IMR-90 (cell line): ENCODE results near the gene ASCL3. TPM values are rescaled to one million over a fixed set of nuclear protein-coding genes. Genes with fewer than 3 reads are reported as not detected.

Experiments
- ATAC-seq: fragments of 200-7000 bp; cut with Tn5 transposase; 2 replicates; pipeline ENCODE4 v1.9.1; 2020; ENCODE audit warnings: low read depth, mild to moderate bottlenecking, moderate library complexity
- BruUV-seq: library from RNA; stranded (reverse); fragments of 400-500 nt; replicated peaks from 2 replicates; lab custom pipeline; 2021; lab: Mats Ljungman, UMichigan
- CTCF ChIA-PET: fragments of 300-600 bp; formaldehyde crosslinking; extraction: SDS; loops from one replicate; lab custom pipeline; 2021; ENCODE audit warnings: antibody characterized with exemption; lab: Yijun Ruan, JAX
- POLR2A ChIA-PET: fragments of 300-600 bp; sonication (Branson Sonifier 250); formaldehyde crosslinking; loops from one replicate; lab custom pipeline; 2022; ENCODE audit warnings: antibody characterized with exemption; ENCODE audit not compliant: unreplicated experiment; lab: Charles Lee
- DNase-seq: peaks from one replicate; pipeline ENCODE4 v3.0.0; 2013
- H2AFZ ChIP-seq: replicated peaks from 2 replicates; pipeline ENCODE3; 2013; ENCODE audit warnings: low read length, mild to moderate bottlenecking; ENCODE audit not compliant: poor library complexity
- H2AK5ac ChIP-seq: 2 replicates; pipeline ENCODE4 v1.6.1; 2013; ENCODE audit warnings: low read depth, low read length, inconsistent platforms
- H2AK9ac ChIP-seq: replicated peaks from 2 replicates; pipeline ENCODE3; 2013; ENCODE audit warnings: mild to moderate bottlenecking, low read depth, low read length, moderate library complexity; ENCODE audit not compliant: poor library complexity
- H2BK120ac ChIP-seq: 2 replicates; pipeline ENCODE4 v1.6.1; 2013; ENCODE audit warnings: low read depth, low read length, inconsistent platforms
- H2BK15ac ChIP-seq: 3 replicates; pipeline ENCODE4 v1.6.1; 2013; ENCODE audit warnings: low read depth, low read length, inconsistent platforms
- H2BK20ac ChIP-seq: 2 replicates; pipeline ENCODE4 v1.6.1; 2013; ENCODE audit warnings: low read depth, mild to moderate bottlenecking, inconsistent platforms, low read length, moderate library complexity
- H2BK5ac ChIP-seq: 2 replicates; pipeline ENCODE4 v1.6.1; 2013; ENCODE audit warnings: mild to moderate bottlenecking, low read depth, low read length, inconsistent platforms; ENCODE audit not compliant: poor library complexity, severe bottlenecking
- H3K14ac ChIP-seq: replicated peaks from 2 replicates; pipeline ENCODE4 v1.6.1; 2013; ENCODE audit warnings: low read depth, low read length, inconsistent platforms
- H3K18ac ChIP-seq: 2 replicates; pipeline ENCODE4 v1.6.1; 2013; ENCODE audit warnings: low read depth, low read length, control low read depth
- H3K23ac ChIP-seq: 2 replicates; pipeline ENCODE4 v1.6.1; 2013; ENCODE audit warnings: low read depth, low read length, inconsistent platforms
- H3K27ac ChIP-seq: 2 replicates; pipeline ENCODE4 v1.5.1; 2013; ENCODE audit warnings: mild to moderate bottlenecking, control low read depth, low read length; ENCODE audit not compliant: insufficient read depth
- H3K27me3 ChIP-seq: 2 replicates; pipeline ENCODE4 v1.6.1; 2013; ENCODE audit warnings: low read length; ENCODE audit not compliant: control insufficient read depth, insufficient read depth
- H3K36me3 ChIP-seq: 2 replicates; pipeline ENCODE4 v1.6.1; 2013; ENCODE audit warnings: low read length, mixed read lengths; ENCODE audit not compliant: control insufficient read depth, insufficient read depth
- H3K4ac ChIP-seq: 2 replicates; pipeline ENCODE4 v1.6.1; 2013; ENCODE audit warnings: low read depth, low read length, inconsistent platforms
- H3K4me1 ChIP-seq: 2 replicates; pipeline ENCODE4 v1.6.1; 2013; ENCODE audit warnings: low read length, mixed read lengths; ENCODE audit not compliant: control insufficient read depth, insufficient read depth
- H3K4me2 ChIP-seq: 2 replicates; pipeline ENCODE4 v1.6.1; 2013; ENCODE audit warnings: low read depth, mild to moderate bottlenecking, control low read depth, low read length, moderate library complexity
- H3K4me3 ChIP-seq: 2 replicates; pipeline ENCODE4 v1.5.1; 2013; ENCODE audit warnings: low read depth, mild to moderate bottlenecking, control low read depth, low read length, moderate library complexity; ENCODE audit not compliant: insufficient read depth
- H3K56ac ChIP-seq: 2 replicates; pipeline ENCODE4 v1.6.1; 2013; ENCODE audit warnings: low read length, inconsistent platforms; ENCODE audit not compliant: insufficient read depth; ENCODE audit errors: extremely low read depth
- H3K79me1 ChIP-seq, 2 experiments: 2 replicates each; pipeline ENCODE4 v1.6.1; 2013; ENCODE audit warnings: low read length in 2 of 2, inconsistent platforms in 1 of 2, low read depth in 1 of 2
- H3K9ac ChIP-seq: 2 replicates; pipeline ENCODE4 v1.6.1; 2013; ENCODE audit warnings: low read depth, low read length, control low read depth
- H3K9me1 ChIP-seq: 2 replicates; pipeline ENCODE4 v1.6.1; 2013; ENCODE audit warnings: low read length, inconsistent platforms; ENCODE audit not compliant: insufficient read depth
- H3K9me3 ChIP-seq: 2 replicates; pipeline ENCODE4 v1.6.1; 2013; ENCODE audit warnings: low read length; ENCODE audit not compliant: control insufficient read depth, insufficient read depth
- H4K20me1 ChIP-seq: 2 replicates; pipeline ENCODE4 v1.6.1; 2013; ENCODE audit warnings: low read length, inconsistent platforms; ENCODE audit not compliant: insufficient read depth
- H4K5ac ChIP-seq: 2 replicates; pipeline ENCODE4 v1.6.1; 2013; ENCODE audit warnings: mild to moderate bottlenecking, low read depth, low read length, control low read depth
- H4K8ac ChIP-seq, 2 experiments: 2 replicates each; pipeline ENCODE4 v1.6.1; 2013; ENCODE audit warnings: low read depth in 2 of 2, low read length in 2 of 2, control low read depth in 1 of 2, inconsistent platforms in 1 of 2
- H4K91ac ChIP-seq: 2 replicates; pipeline ENCODE4 v1.6.1; 2013; ENCODE audit warnings: low read depth, low read length, inconsistent platforms; ENCODE audit not compliant: insufficient read depth
- CEBPB ChIP-seq: IDR thresholded peaks from 2 replicates; pipeline ENCODE4 v1.6.1; 2012; ENCODE audit warnings: low read depth, low read length, improper control_type of control experiment
- CHD1 ChIP-seq: IDR thresholded peaks from 2 replicates; pipeline ENCODE4 v1.6.1; 2012; ENCODE audit warnings: low read depth, low read length, improper control_type of control experiment
- CTCF ChIP-seq: conservative IDR thresholded peaks from 2 replicates; pipeline ENCODE4 v1.5.1; 2012; ENCODE audit warnings: mild to moderate bottlenecking, low read depth, low read length, improper control_type of control experiment
- FOS ChIP-seq: fragments of 150-350 bp; IDR thresholded peaks from 2 replicates; pipeline ENCODE4 v1.6.1; 2016; ENCODE audit warnings: low read depth, low read length
- MAFK ChIP-seq: IDR thresholded peaks from 2 replicates; pipeline ENCODE4 v1.6.1; 2012; ENCODE audit warnings: low read depth, low read length, improper control_type of control experiment
- MAZ ChIP-seq: IDR thresholded peaks from 2 replicates; pipeline ENCODE4 v1.6.1; 2012; ENCODE audit warnings: low read depth, mild to moderate bottlenecking, low read length, improper control_type of control experiment, moderate library complexity, borderline replicate concordance
- MXI1 ChIP-seq: IDR thresholded peaks from 2 replicates; pipeline ENCODE4 v1.6.1; 2012; ENCODE audit warnings: low read depth, mild to moderate bottlenecking, low read length, moderate library complexity, borderline replicate concordance
- POLR2A ChIP-seq: IDR thresholded peaks from 2 replicates; pipeline ENCODE4 v1.6.1; 2012; ENCODE audit warnings: mild to moderate bottlenecking, low read depth, low read length
- RAD21 ChIP-seq: IDR thresholded peaks from 2 replicates; pipeline ENCODE4 v1.6.1; 2012; ENCODE audit warnings: low read length, improper control_type of control experiment
- RCOR1 ChIP-seq: IDR thresholded peaks from 2 replicates; pipeline ENCODE4 v1.6.1; 2012; ENCODE audit warnings: mild to moderate bottlenecking, low read length, improper control_type of control experiment; ENCODE audit not compliant: insufficient replicate concordance
- SMC3 ChIP-seq: fragments of 150-350 bp; IDR thresholded peaks from 2 replicates; pipeline ENCODE4 v1.6.1; 2016; ENCODE audit warnings: low read depth, mild to moderate bottlenecking, antibody characterized with exemption, low read length, moderate library complexity
- USF2 ChIP-seq: fragments of 150-350 bp; IDR thresholded peaks from 2 replicates; pipeline ENCODE4 v1.6.1; 2017; ENCODE audit warnings: mild to moderate bottlenecking, antibody characterized with exemption, low read length, low read depth
- WGBS, 2 experiments: methylation state at CpG; one replicate each; pipeline versions ENCODE4 v1.1.5 to v1.1.7; 2013; ENCODE audit warnings: missing lambda C conversion rate in 2 of 2; ENCODE audit not compliant: insufficient read length in 1 of 2; ENCODE audit errors: extremely low coverage in 2 of 2; 5-methylcytosine and 5-hydroxymethylcytosine counted together
- dilution Hi-C: fragments of 300-500 bp; cut with HindIII; formaldehyde crosslinking; loops from one replicate; pipeline ENCODE4 v1.14.3; 2018; ENCODE audit warnings: low sequenced_read_pairs; ENCODE audit not compliant: unreplicated experiment
- in situ Hi-C: fragments of 300-500 bp; cut with MboI; formaldehyde crosslinking; loops from 3 replicates; pipeline ENCODE4 v1.14.3; 2019; ENCODE audit warnings: low sequenced_read_pairs, inconsistent platforms, mixed read lengths
- intact Hi-C: fragments of 100-400 bp; cut with micrococcal nuclease; formaldehyde crosslinking; loops from 2 replicates; pipeline ENCODE4 v1.10.0; 2022
- polyA plus RNA-seq, 3 experiments: library from polyadenylated mRNA; depleted of rRNA; stranded (reverse); fragments of >200 nt; gene quantifications; 2 replicates each; pipeline ENCODE4 v1.2.3, GENCODE V29; 2012; ENCODE audit warnings: low replicate concordance in 1 of 3
- total RNA-seq: library from RNA; depleted of rRNA; stranded (reverse); fragments of >200 nt; gene quantifications from 2 replicates; pipeline ENCODE4 v1.2.3, GENCODE V29; 2012

Gene ASCL3
- total and polyA plus RNA-seq, 2 of the 4 experiments (the other 2 are of a cell fraction) = not detected

GRCh38 chr11:8983552-8983951 is 40.7 kb upstream of the ASCL3 start:
- no peak overlapping the region for H2AK5ac ChIP-seq
- no peaks in the 10 kb centered on the region for H3K9me3 ChIP-seq
- H3K36me3 ChIP-seq = peaks cover 5% of the 10 kb centered on the region
- no peak overlapping the region for H3K27ac ChIP-seq
- no peaks in the 10 kb centered on the region for H3K4me1 ChIP-seq
- H2BK120ac ChIP-seq = no peak overlapping the region
- ATAC-seq (no peak), DNase-seq (no peak)
- TF ChIP-seq RCOR1 (no peak), MAZ (no peak), MXI1 (no peak), CTCF (no peak), USF2 (no peak), SMC3 (no peak), CHD1 (no peak), CEBPB (no peak), FOS (no peak), RAD21 (no peak), MAFK (no peak), POLR2A (no peak)
- H3K4me3 ChIP-seq = no peak overlapping the region
- dilution Hi-C loops (no loop called here), in situ Hi-C loops (no loop called here), intact Hi-C loops (no loop called here)
- H3K56ac ChIP-seq = no peak overlapping the region
- ChIA-PET POLR2A (no interaction called here), CTCF (no interaction called here)
- H4K8ac ChIP-seq = no peak overlapping the region
- no peak overlapping the region for H3K18ac ChIP-seq
- no peak overlapping the region for H2AK9ac ChIP-seq
- H4K5ac ChIP-seq = no peak overlapping the region
- no peaks in the 10 kb centered on the region for H3K27me3 ChIP-seq
- H3K23ac ChIP-seq = no peak overlapping the region
- H3K4me2 ChIP-seq = no peak overlapping the region
- H3K9me1 ChIP-seq = peaks cover under 1% of the 10 kb centered on the region; the same call in 1 of the 2 replicates
- no peaks in the 10 kb centered on the region for H4K20me1 ChIP-seq
- WGBS, 2 experiments = no CpG with 5 or more reads among the region's 2 CpGs
- H2BK5ac ChIP-seq = no peak overlapping the region
- H2BK20ac ChIP-seq = no peak overlapping the region
- H4K91ac ChIP-seq = no peak overlapping the region
- no peak overlapping the region for H3K9ac ChIP-seq
- H3K14ac ChIP-seq = no peak overlapping the region
- H3K79me1 ChIP-seq = peaks cover under 1 to 2% of the 10 kb centered on the region in 2 experiments; a peak in 1 of 4 replicates
- no peak overlapping the region for H2BK15ac ChIP-seq
- no peak overlapping the region for H3K4ac ChIP-seq
- no peak overlapping the region for H2AFZ ChIP-seq
- no TSS peak for BruUV-seq
